Measurements from ENCODE around the gene NAV1.
"Not testable (repeated sequence)": the region's sequence is repeated elsewhere in the genome, so short reads cannot be mapped to it uniquely, and the experiment has no call there.

Gene NAV1

DNA sequence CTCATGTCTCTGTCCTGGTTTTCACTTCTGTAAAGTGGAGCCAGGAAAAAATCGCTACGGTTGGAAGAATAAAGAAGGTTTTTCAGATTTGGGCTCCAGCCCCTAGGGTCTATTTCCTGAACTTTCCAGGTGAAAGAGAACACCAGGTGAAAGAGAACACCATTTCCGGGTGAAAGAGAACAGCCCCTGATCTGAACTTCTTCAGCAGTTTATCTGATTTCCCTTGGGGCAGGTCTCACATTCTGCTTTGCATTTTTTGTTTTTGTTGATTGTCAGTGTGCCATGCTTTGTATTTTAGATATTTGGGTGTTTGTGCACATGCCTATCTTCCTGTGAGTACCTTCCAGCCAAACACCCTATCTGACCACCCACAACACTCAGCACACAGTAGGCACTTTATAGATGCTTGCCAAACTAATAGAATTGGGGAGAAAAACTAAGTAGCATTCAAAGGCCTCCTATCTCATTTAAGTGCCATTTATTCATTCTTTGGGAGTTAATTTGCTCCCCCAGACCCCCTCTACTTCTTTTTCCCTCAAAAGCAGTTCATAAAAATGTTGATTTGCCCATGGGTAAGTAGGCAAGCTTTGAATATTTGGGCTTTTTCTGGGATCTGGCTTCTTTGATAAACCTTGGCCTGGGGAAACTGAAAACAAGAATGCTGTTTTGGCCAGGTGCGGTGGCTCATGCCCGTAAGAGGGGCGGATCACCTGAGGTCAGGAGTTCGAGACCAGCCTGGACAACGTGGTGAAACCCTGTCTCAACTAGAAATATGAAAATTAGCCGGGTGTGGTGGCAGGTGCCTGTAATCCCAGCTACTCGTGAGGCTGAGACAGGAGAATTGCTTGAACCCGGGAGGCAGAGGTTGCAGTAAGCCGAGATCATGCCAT is 2.2 kb downstream of the NAV1 start:
- peaks cover 67% of the 10 kb centered on the region for H3K4me1 ChIP-seq (ENCODE audit: control insufficient read depth, insufficient read depth, low read length)
- H3K36me3 ChIP-seq (ENCODE audit: control insufficient read depth, insufficient read depth, low read length, severe bottlenecking): no peaks in the 10 kb centered on the region
- H3K9me3 ChIP-seq (ENCODE audit: control insufficient read depth, low read length): no peaks in the 10 kb centered on the region
- H3K9ac ChIP-seq (ENCODE audit: low read length): peak overlapping the region; percentile 86
- no peak for DNase-seq (ENCODE audit: low read depth)
- H3K4me3 ChIP-seq (ENCODE audit: low read length): peak overlapping the region; percentile 87
- H3K27me3 ChIP-seq (replicated peaks; ENCODE audit: control insufficient read depth, insufficient read depth, low read length): no peaks in the 10 kb centered on the region

DNA sequence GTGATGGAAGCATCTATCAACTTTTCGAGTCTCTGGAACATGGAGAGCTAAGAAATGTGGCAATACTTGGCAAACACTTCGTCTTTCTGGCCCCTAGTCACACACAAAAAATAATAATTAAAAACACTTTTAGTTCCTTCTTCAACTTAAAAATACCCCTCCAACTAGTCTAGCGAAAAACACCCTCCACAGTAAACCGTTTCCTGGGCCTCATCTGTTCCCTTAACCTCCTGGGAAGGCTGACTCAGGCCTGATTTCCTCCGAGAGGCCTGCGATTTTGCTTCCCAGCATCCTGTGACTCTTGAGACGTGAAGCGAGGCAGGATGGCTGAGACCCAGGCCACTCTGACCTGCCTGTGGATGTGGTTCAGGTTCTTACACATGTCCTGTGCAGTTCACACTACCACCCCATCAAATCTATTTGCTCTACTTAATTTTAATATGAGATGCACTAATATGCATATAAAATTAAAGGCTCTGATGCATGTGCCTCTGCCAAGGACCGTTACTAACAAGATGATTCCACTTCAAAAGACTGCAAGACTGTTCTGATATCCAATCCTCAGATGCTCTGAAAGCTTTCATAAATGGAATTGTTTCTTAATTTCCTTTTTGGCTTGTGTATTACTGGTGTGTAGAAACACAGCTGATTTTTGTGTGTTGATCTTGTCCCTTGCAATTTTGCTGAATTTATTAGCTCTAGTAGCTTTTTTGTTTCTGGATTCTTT is 3.5 kb downstream of the NAV1 start:
- peaks cover 55% of the 10 kb centered on the region for H3K4me1 ChIP-seq (ENCODE audit: control insufficient read depth, insufficient read depth, low read length)
- H3K27me3 ChIP-seq (replicated peaks; ENCODE audit: control insufficient read depth, insufficient read depth, low read length): no peaks in the 10 kb centered on the region
- DNase-seq (ENCODE audit: low read depth): peak; percentile 51
- H3K4me3 ChIP-seq (ENCODE audit: low read length): peak overlapping the region; percentile 87
- no peaks in the 10 kb centered on the region for H3K36me3 ChIP-seq (ENCODE audit: control insufficient read depth, insufficient read depth, low read length, severe bottlenecking)
- H3K9ac ChIP-seq (ENCODE audit: low read length): peak overlapping the region; percentile 86
- H3K9me3 ChIP-seq (ENCODE audit: control insufficient read depth, low read length): no peaks in the 10 kb centered on the region

DNA sequence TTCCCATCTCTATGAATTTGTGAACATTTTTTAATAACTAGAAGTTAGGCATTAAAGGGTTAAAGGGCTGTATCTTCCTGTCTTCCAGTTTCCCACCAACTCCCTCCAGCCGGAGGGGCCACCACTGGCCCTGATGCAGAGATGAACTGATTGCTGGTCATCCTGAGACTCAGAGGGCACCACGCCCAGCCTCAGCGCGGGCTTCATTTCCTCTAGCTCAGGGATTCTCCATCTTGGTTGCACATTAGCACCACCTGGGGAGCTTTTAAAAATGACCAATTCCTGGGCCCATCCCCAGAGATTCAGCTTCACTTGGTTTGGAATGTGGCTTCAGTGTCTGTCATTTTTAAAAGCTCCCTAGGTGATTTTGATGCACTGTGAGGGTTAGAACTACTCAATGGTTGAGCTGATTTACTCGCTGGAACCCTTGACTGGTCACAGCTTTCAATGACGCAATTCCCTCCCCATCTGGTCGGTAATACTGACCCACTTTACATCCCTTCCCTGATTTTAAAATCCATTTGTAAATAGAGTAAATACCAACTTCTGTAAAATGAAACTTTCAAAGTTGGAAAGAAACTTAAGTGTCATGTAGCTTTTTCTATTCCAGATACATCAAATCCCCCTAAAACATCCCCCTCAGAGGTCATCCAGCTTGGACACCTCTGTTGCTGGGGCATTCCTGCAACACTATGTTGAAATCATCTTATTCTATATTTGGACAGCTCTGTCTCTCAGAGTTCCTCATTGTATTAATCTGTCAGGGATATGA is 5.1 kb downstream of the NAV1 start:
- H3K9ac ChIP-seq (ENCODE audit: low read length): peak overlapping the region; percentile 86
- no peaks in the 10 kb centered on the region for H3K36me3 ChIP-seq (ENCODE audit: control insufficient read depth, insufficient read depth, low read length, severe bottlenecking)
- H3K4me3 ChIP-seq (ENCODE audit: low read length): no peak overlapping the region
- H3K4me1 ChIP-seq (ENCODE audit: control insufficient read depth, insufficient read depth, low read length): peaks cover 43% of the 10 kb centered on the region
- DNase-seq (ENCODE audit: low read depth): no peak
- H3K9me3 ChIP-seq (ENCODE audit: control insufficient read depth, low read length): no peaks in the 10 kb centered on the region
- no peaks in the 10 kb centered on the region for H3K27me3 ChIP-seq (replicated peaks; ENCODE audit: control insufficient read depth, insufficient read depth, low read length)

DNA sequence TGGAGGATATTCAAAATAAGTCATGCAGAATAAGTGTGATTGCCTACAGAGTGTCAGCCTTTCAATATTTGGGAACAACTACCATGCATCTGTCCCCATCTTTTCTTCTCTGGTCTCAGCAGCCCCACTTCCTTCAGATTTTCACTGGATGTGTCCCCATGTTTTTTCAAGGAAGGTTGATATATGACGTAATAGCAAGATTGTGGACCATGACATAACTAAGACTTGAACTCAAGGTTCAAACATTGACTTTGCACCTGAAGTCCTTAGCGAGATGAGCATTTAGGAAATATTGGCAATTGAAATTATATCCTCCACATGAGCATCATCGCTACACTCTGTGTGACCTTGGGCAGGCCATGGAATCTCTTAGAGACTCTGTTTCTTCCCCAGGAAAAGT is 5.8 kb downstream of the NAV1 start:
- Histone ChIP-seq H3K4me3 (ENCODE audit: low read length) (no peak overlapping the region), H3K9ac (ENCODE audit: low read length) (no peak overlapping the region), H3K36me3 (ENCODE audit: control insufficient read depth, insufficient read depth, low read length, severe bottlenecking) (no peaks in the 10 kb centered on the region), H3K27me3 (replicated peaks; ENCODE audit: control insufficient read depth, insufficient read depth, low read length) (no peaks in the 10 kb centered on the region), H3K9me3 (ENCODE audit: control insufficient read depth, low read length) (no peaks in the 10 kb centered on the region), H3K4me1 (ENCODE audit: control insufficient read depth, insufficient read depth, low read length) (peaks cover 43% of the 10 kb centered on the region)
- no peak for DNase-seq (ENCODE audit: low read depth)

DNA sequence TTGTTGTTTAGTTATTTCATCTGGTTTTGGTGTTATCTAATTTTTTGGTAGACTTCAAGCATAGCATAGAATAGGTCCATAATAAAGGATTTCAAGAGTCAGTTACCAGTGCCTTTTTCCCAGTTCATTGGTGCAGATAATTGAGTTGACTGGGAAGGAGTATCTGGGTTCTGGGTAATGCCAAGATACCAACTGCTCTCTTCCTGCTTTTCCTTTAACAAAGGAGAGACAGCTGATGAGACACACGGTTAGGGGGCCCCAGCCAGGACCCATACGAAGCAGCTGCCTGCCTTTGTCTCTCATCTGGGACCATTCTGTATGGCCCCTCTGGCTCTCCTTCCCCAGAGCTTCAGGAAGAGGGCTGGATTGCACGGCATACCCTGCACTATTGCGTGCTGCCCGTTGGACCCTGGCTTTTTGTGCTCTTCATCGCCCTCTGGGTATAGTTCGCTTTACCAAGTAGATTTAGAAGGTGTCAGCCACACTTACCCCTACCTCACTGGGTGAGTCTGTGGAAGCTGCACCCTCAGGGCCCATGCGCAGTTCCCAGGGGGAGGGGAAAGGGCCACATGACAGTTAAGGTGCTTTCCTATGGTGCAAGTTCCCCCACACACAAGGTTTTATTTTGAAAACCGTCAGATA is 7.0 kb downstream of the NAV1 start:
- no peak for DNase-seq (ENCODE audit: low read depth)
- H3K9ac ChIP-seq (ENCODE audit: low read length): no peak overlapping the region
- no peaks in the 10 kb centered on the region for H3K9me3 ChIP-seq (ENCODE audit: control insufficient read depth, low read length)
- H3K4me1 ChIP-seq (ENCODE audit: control insufficient read depth, insufficient read depth, low read length): peaks cover 39% of the 10 kb centered on the region
- H3K27me3 ChIP-seq (replicated peaks; ENCODE audit: control insufficient read depth, insufficient read depth, low read length): no peaks in the 10 kb centered on the region
- H3K36me3 ChIP-seq (ENCODE audit: control insufficient read depth, insufficient read depth, low read length, severe bottlenecking): no peaks in the 10 kb centered on the region
- H3K4me3 ChIP-seq (ENCODE audit: low read length): no peak overlapping the region

DNA sequence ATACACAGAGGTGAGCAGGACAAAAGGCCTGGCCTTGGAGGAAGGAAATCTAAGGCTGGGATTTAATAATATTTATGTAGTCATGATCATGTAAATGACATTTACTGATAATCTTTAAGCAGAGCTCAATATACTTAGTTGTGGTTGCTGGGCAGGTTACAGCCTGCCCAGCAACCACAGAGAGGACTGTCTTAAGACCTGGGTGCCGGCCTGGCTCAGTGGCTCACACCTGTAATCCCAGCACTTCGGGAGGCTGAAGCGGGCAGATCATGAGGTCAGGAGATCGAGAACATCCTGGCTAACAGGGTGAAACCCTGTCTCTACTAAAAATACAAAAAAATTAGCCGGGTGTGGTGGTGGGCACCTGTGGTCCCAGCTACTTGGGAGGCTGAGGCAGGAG is 10.6 kb downstream of the NAV1 start:
- H3K4me3 ChIP-seq (ENCODE audit: low read length); H3K36me3 ChIP-seq (ENCODE audit: control insufficient read depth, insufficient read depth, low read length, severe bottlenecking); DNase-seq (ENCODE audit: low read depth); H3K27me3 ChIP-seq (replicated peaks; ENCODE audit: control insufficient read depth, insufficient read depth, low read length); H3K9me3 ChIP-seq (ENCODE audit: control insufficient read depth, low read length); H3K9ac ChIP-seq (ENCODE audit: low read length): not testable (repeated sequence)
- H3K4me1 ChIP-seq (ENCODE audit: control insufficient read depth, insufficient read depth, low read length): peaks cover 33% of the 10 kb centered on the region

DNA sequence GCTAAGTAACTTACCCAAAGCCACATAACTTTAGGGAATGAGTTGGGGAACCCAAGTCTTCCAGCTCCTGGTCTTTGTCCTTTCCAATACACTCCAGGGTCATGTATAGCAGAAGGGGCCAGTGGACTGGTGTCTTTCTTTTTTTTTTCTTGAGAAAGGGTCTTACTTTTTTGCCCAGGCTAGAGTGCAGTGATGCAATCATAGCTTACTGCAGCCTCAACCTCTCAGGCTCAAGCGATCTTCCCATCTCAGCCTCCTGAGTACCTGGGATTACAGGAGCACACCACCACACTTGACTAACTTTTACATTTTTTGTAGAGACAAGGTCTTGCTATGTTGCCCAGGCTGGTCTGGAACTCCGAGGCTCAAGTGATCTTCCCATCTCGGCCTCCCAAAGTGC is 12.2 kb downstream of the NAV1 start:
- Histone ChIP-seq H3K27me3 (replicated peaks; ENCODE audit: control insufficient read depth, insufficient read depth, low read length) (no peaks in the 10 kb centered on the region), H3K9me3 (ENCODE audit: control insufficient read depth, low read length) (no peaks in the 10 kb centered on the region), H3K9ac (ENCODE audit: low read length) (no peak overlapping the region), H3K4me1 (ENCODE audit: control insufficient read depth, insufficient read depth, low read length) (peaks cover 34% of the 10 kb centered on the region), H3K36me3 (ENCODE audit: control insufficient read depth, insufficient read depth, low read length, severe bottlenecking) (no peaks in the 10 kb centered on the region), H3K4me3 (ENCODE audit: low read length) (no peak overlapping the region)
- DNase-seq (ENCODE audit: low read depth): no peak

DNA sequence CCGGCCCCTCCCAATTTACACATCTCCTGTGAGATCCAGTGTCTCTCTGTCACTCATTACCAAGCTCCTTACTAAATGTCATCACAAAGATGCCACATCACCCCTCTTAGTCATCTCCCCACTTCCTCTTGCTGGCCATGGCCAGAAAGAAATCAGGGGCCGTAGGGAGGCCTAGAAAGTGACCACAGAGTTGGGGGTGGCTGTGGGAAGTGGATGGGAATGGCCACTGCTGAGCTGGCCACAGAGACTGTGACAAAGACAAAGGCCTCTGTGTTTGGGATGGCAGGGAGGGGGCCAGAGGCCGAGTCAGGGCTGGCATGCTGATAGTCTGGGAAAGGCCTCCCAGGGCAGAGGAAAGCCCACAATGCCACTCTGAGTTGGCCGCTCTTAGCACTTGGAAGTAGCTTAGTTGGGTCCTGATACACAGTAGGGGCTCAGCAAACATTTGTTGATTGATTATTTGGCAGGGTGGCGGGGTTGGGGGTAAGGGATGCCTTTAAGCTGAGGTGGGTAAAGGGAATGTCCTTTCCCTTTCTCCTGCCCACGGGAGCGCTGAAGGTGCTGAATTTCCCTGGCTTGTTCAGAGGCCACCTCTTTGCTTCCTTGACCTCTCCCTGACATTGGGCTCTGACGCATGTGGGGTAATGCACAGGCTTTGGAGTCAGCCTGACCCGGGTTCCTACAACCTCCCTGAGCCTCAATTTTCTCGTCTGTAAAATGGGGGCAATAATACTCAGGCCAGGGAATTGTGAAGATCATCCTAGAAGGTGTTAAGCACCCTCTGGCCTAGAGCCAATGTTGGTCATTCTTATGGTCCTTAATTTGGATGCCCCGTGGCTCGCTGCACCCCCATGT is 13.2 kb downstream of the NAV1 start:
- H3K4me1 ChIP-seq (ENCODE audit: control insufficient read depth, insufficient read depth, low read length): peaks cover 42% of the 10 kb centered on the region
- no peaks in the 10 kb centered on the region for H3K27me3 ChIP-seq (replicated peaks; ENCODE audit: control insufficient read depth, insufficient read depth, low read length)
- H3K36me3 ChIP-seq (ENCODE audit: control insufficient read depth, insufficient read depth, low read length, severe bottlenecking): no peaks in the 10 kb centered on the region
- no peak overlapping the region for H3K4me3 ChIP-seq (ENCODE audit: low read length)
- H3K9me3 ChIP-seq (ENCODE audit: control insufficient read depth, low read length): no peaks in the 10 kb centered on the region
- H3K9ac ChIP-seq (ENCODE audit: low read length): no peak overlapping the region
- peak; percentile 64 for DNase-seq (ENCODE audit: low read depth)

DNA sequence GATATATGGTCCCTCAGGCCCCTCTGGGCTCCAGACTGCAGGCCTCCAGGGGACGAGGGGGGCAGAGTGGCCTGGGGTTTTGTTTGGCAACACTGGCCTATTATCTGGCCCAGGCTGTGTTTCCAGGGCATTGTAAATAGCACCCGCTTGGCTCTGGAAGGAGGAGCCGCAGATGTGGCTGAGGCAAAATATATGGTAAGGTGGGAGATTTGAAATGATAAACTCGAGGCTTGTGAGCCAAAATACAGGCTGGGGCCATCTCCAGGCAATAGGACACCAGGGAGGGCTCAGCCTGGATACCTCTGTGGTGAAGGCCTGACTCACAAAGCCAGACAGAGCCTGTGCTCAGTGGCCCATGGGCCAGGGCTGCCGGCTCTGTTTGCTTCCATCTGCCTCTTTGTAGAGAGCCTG is 14.0 kb downstream of the NAV1 start:
- Histone ChIP-seq H3K4me1 (ENCODE audit: control insufficient read depth, insufficient read depth, low read length) (peaks cover 51% of the 10 kb centered on the region), H3K36me3 (ENCODE audit: control insufficient read depth, insufficient read depth, low read length, severe bottlenecking) (no peaks in the 10 kb centered on the region), H3K9me3 (ENCODE audit: control insufficient read depth, low read length) (no peaks in the 10 kb centered on the region), H3K4me3 (ENCODE audit: low read length) (no peak overlapping the region), H3K27me3 (replicated peaks; ENCODE audit: control insufficient read depth, insufficient read depth, low read length) (no peaks in the 10 kb centered on the region), H3K9ac (ENCODE audit: low read length) (peak overlapping the region; percentile 24)
- DNase-seq (ENCODE audit: low read depth): peak; percentile 60

DNA sequence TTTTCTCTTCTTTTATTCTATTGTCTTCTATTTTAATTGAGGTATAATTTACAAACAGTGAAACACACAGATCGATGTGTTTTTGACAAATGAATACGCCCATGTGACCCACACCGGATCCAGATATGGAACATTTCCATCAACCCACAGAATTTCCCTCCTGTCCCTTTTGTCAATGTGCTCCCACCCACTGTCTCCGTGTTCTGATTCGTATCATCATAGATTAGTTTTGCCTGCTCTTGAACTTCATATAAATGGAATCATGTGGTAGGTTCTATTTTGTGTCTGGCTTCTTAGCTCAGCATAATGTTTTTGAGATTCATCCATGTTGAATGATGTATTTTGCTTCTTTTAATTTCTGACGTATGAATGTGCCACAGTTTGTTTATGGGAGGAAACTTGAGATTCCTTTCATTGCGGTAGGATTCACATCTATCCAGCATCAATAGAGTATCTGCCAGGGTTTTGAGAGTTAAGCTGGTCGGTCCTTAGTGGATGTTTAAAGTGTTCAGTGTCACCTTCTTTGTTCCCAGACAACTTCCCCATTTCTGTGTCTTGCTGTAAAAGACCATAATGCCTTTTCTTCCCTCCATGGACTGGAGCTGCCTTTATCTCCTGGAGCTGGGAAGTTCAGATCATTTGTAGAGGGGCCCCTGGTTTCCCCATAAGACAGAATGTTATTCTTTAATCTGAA is 14.7 kb downstream of the NAV1 start:
- Histone ChIP-seq H3K4me3 (ENCODE audit: low read length) (no peak overlapping the region), H3K36me3 (ENCODE audit: control insufficient read depth, insufficient read depth, low read length, severe bottlenecking) (no peaks in the 10 kb centered on the region), H3K9ac (ENCODE audit: low read length) (peak overlapping the region; percentile 24), H3K4me1 (ENCODE audit: control insufficient read depth, insufficient read depth, low read length) (peaks cover 53% of the 10 kb centered on the region), H3K27me3 (replicated peaks; ENCODE audit: control insufficient read depth, insufficient read depth, low read length) (no peaks in the 10 kb centered on the region), H3K9me3 (ENCODE audit: control insufficient read depth, low read length) (no peaks in the 10 kb centered on the region)
- DNase-seq (ENCODE audit: low read depth): no peak

All from adipocyte (in vitro differentiated cells).